K562 (cell line): ENCODE data around the gene GPT2. TPM values are rescaled to one million over a fixed set of nuclear protein-coding genes. Genes with fewer than 3 reads are reported as not detected.

Experiments
- ATF4 ChIP-seq: fragments of 450-650 bp; formaldehyde crosslinking; IDR thresholded peaks from 2 replicates; pipeline ENCODE4 v1.4.0; 2022; ENCODE audit warnings: mild to moderate bottlenecking, moderate library complexity
- BRCA1 ChIP-seq, 2 experiments: fragments of 450-650 bp in 1 of 2; sonication (generic) in 1 of 2; formaldehyde crosslinking in 1 of 2; IDR thresholded peaks; 2 replicates each; pipeline versions ENCODE4 v1.5.0 to v1.6.1; 2017 to 2020; ENCODE audit warnings: mild to moderate bottlenecking in 1 of 2, missing genetic modification reagents in 1 of 2
- FOXJ3 ChIP-seq: sonication (generic); formaldehyde crosslinking; IDR thresholded peaks from 2 replicates; pipeline ENCODE4 v1.4.0; 2020; ENCODE audit warnings: mild to moderate bottlenecking, missing genetic modification reagents
- FOXM1 ChIP-seq, 2 experiments: fragments of 450-650 bp in 1 of 2; sonication (generic) in 1 of 2; formaldehyde crosslinking in 1 of 2; IDR thresholded peaks; 2 replicates each; pipeline versions ENCODE4 v1.6.1 to v1.9.0; 2017 to 2022; ENCODE audit warnings: low read depth in 2 of 2, mild to moderate bottlenecking in 2 of 2, missing genetic modification reagents in 1 of 2, moderate library complexity in 1 of 2
- GABPA ChIP-seq: fragments of 200-800 bp; sonication (Bioruptor generic); conservative IDR thresholded peaks from 2 replicates; pipeline ENCODE4 v1.6.1; 2016; ENCODE audit warnings: low read depth, missing genetic modification characterization, missing compliant biosample characterization
- KLF10 ChIP-seq: fragments of 250-450 bp; sonication (Bioruptor Pico); IDR thresholded peaks from 2 replicates; pipeline ENCODE4 v1.6.1; 2021; ENCODE audit warnings: matching md5 sums
- PCBP1 ChIP-seq: fragments of 200-400 bp; formaldehyde crosslinking; IDR thresholded peaks from 2 replicates; pipeline ENCODE4 v1.6.1; 2018; ENCODE audit warnings: mild to moderate bottlenecking, low read depth, low read length; ENCODE audit not compliant: poor library complexity, severe bottlenecking
- PURB ChIP-seq: sonication (generic); formaldehyde crosslinking; IDR thresholded peaks from 2 replicates; pipeline ENCODE4 v1.9.0; 2021; ENCODE audit warnings: low read depth, mild to moderate bottlenecking, missing genetic modification reagents
- RAD21 ChIP-seq, 2 experiments: fragments of 250-450 bp in 1 of 2; fragments of 450-650 bp in 1 of 2; sonication (Bioruptor Pico) in 1 of 2; formaldehyde crosslinking in 1 of 2; IDR thresholded peaks in 1 of 2; conservative IDR thresholded peaks in 1 of 2; 2 replicates each; pipeline versions ENCODE4 v1.4.0 to v1.8.0; 2020 to 2022; ENCODE audit warnings: mild to moderate bottlenecking in 2 of 2, moderate library complexity in 1 of 2
- RB1 ChIP-seq: fragments of 450-650 bp; IDR thresholded peaks from 2 replicates; pipeline ENCODE4 v1.6.1; 2017; ENCODE audit warnings: low read depth, mild to moderate bottlenecking
- SMAD2 ChIP-seq: fragments of 150-350 bp; IDR thresholded peaks from 2 replicates; pipeline ENCODE4 v1.6.1; 2014; ENCODE audit warnings: low read depth, mild to moderate bottlenecking, low read length
- TSC22D4 ChIP-seq: fragments of 450-650 bp; IDR thresholded peaks from 2 replicates; pipeline ENCODE4 v1.6.1; 2016; ENCODE audit warnings: missing genetic modification characterization, missing biosample characterization, control low read depth
- ZBTB9 ChIP-seq: fragments of 450-650 bp; formaldehyde crosslinking; IDR thresholded peaks from 2 replicates; pipeline ENCODE4 v1.4.0; 2020; ENCODE audit warnings: mild to moderate bottlenecking, moderate library complexity
- ZNF175 ChIP-seq: fragments of 200-800 bp; sonication (Bioruptor generic); IDR thresholded peaks from 2 replicates; pipeline ENCODE4 v1.6.1; 2016; ENCODE audit warnings: low read depth, mild to moderate bottlenecking, missing genetic modification characterization, missing compliant biosample characterization
- ZNF551 ChIP-seq: fragments of 250-450 bp; sonication (Bioruptor Pico); IDR thresholded peaks from 2 replicates; pipeline ENCODE4 v1.5.0; 2021; ENCODE audit warnings: mild to moderate bottlenecking, moderate library complexity
- ZNF668 ChIP-seq: fragments of 250-450 bp; sonication (Bioruptor Pico); IDR thresholded peaks from 2 replicates; pipeline ENCODE4 v1.8.0; 2022; ENCODE audit warnings: mild to moderate bottlenecking, inconsistent platforms
- polyA plus RNA-seq, 8 experiments: library from polyadenylated mRNA; depleted of rRNA in 4 of 8; stranded (reverse) in 5 of 8; unstranded in 3 of 8; fragments of >200 nt; fragmentation: Nextera tagmentation in 2 of 8; fragmentation: Illumina TruSeq in 1 of 8; extraction: Ambion mirVana in 2 of 8; extraction: Trizol in 1 of 8; gene quantifications; 2 replicates each; pipeline versions ENCODE4 v1.2.1 to v1.2.3, GENCODE V29; 2011 to 2014; ENCODE audit warnings: inconsistent platforms in 1 of 8, missing spikeins in 1 of 8
- total RNA-seq, 7 experiments: library from RNA; depleted of rRNA in 6 of 7; stranded (reverse); fragments of >200 nt in 6 of 7; fragmentation: Illumina TruSeq in 2 of 7; extraction: Trizol in 2 of 7; gene quantifications; 2 replicates each; pipeline versions ENCODE4 v1.2.1 to v1.2.3, GENCODE V29; 2011 to 2021; ENCODE audit warnings: low replicate concordance in 1 of 7
- TF ChIP-seq, protein P1 (sequence below): fragments of 450-650 bp; IDR thresholded peaks from 2 replicates; pipeline ENCODE4 v1.6.1; 2016; ENCODE audit warnings: mild to moderate bottlenecking
- TF ChIP-seq, protein P2 (sequence below): sonication (generic); formaldehyde crosslinking; IDR thresholded peaks from 2 replicates; pipeline ENCODE4 v1.8.1; 2023; ENCODE audit warnings: mild to moderate bottlenecking, missing genetic modification reagents

Gene GPT2
- total and polyA plus RNA-seq, 9 of the 15 experiments (the other 6 are each of a cell fraction or from before 2014, with no cell fraction given) = 0.79 to 14.4 (median 5.8) TPM

- TF ChIP-seq, protein P1, sequence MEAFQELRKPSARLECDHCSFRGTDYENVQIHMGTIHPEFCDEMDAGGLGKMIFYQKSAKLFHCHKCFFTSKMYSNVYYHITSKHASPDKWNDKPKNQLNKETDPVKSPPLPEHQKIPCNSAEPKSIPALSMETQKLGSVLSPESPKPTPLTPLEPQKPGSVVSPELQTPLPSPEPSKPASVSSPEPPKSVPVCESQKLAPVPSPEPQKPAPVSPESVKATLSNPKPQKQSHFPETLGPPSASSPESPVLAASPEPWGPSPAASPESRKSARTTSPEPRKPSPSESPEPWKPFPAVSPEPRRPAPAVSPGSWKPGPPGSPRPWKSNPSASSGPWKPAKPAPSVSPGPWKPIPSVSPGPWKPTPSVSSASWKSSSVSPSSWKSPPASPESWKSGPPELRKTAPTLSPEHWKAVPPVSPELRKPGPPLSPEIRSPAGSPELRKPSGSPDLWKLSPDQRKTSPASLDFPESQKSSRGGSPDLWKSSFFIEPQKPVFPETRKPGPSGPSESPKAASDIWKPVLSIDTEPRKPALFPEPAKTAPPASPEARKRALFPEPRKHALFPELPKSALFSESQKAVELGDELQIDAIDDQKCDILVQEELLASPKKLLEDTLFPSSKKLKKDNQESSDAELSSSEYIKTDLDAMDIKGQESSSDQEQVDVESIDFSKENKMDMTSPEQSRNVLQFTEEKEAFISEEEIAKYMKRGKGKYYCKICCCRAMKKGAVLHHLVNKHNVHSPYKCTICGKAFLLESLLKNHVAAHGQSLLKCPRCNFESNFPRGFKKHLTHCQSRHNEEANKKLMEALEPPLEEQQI = no peak
- TF ChIP-seq GABPA (tag) = no peak
- no peak for TF ChIP-seq ZBTB9 (CRISPR knock-in tag)
- TF ChIP-seq BRCA1 (IDR thresholded peaks at IDR 0.05) = no peak
- TF ChIP-seq BRCA1 (CRISPR knock-in tag; IDR thresholded peaks at IDR 0.05) = no peak
- no peak for TF ChIP-seq FOXJ3 (CRISPR knock-in tag)
- TF ChIP-seq PCBP1 = no peak
- TF ChIP-seq ZNF668 (CRISPR knock-in tag) = no peak
- no peak for TF ChIP-seq ATF4
- TF ChIP-seq RB1 = 0 out of 2 replicates have a peak, but pooled peaks have one; percentile 43
- no peak for TF ChIP-seq TSC22D4
- no peak for TF ChIP-seq SMAD2
- TF ChIP-seq PURB = no peak
- TF ChIP-seq KLF10 (CRISPR knock-in tag) = no peak
- TF ChIP-seq ZNF551 (CRISPR knock-in tag) = no peak
- no peak for TF ChIP-seq ZNF175 (CRISPR knock-in tag)
- TF ChIP-seq, protein P2, sequence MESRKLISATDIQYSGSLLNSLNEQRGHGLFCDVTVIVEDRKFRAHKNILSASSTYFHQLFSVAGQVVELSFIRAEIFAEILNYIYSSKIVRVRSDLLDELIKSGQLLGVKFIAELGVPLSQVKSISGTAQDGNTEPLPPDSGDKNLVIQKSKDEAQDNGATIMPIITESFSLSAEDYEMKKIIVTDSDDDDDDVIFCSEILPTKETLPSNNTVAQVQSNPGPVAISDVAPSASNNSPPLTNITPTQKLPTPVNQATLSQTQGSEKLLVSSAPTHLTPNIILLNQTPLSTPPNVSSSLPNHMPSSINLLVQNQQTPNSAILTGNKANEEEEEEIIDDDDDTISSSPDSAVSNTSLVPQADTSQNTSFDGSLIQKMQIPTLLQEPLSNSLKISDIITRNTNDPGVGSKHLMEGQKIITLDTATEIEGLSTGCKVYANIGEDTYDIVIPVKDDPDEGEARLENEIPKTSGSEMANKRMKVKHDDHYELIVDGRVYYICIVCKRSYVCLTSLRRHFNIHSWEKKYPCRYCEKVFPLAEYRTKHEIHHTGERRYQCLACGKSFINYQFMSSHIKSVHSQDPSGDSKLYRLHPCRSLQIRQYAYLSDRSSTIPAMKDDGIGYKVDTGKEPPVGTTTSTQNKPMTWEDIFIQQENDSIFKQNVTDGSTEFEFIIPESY (CRISPR knock-in tag) = no peak
- no peak for TF ChIP-seq FOXM1 (IDR thresholded peaks at IDR 0.05; ENCODE audit: low read depth)
- TF ChIP-seq FOXM1 (CRISPR knock-in tag; IDR thresholded peaks at IDR 0.05; ENCODE audit: low read depth) = no peak
- peak; percentile 46 to 76 for TF ChIP-seq RAD21 (CRISPR knock-in tag; conservative IDR thresholded peaks at IDR 0.05 in 1 of 2, IDR thresholded peaks at IDR 0.05 in 1 of 2)
Observed at GRCh38 chr16:46929378-46930332, 45.5 kb downstream of the GPT2 start (continued).
